Measurements from ENCODE around the gene ORC5.

- TF ChIP-seq, protein P1, sequence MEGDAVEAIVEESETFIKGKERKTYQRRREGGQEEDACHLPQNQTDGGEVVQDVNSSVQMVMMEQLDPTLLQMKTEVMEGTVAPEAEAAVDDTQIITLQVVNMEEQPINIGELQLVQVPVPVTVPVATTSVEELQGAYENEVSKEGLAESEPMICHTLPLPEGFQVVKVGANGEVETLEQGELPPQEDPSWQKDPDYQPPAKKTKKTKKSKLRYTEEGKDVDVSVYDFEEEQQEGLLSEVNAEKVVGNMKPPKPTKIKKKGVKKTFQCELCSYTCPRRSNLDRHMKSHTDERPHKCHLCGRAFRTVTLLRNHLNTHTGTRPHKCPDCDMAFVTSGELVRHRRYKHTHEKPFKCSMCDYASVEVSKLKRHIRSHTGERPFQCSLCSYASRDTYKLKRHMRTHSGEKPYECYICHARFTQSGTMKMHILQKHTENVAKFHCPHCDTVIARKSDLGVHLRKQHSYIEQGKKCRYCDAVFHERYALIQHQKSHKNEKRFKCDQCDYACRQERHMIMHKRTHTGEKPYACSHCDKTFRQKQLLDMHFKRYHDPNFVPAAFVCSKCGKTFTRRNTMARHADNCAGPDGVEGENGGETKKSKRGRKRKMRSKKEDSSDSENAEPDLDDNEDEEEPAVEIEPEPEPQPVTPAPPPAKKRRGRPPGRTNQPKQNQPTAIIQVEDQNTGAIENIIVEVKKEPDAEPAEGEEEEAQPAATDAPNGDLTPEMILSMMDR (conservative IDR thresholded peaks at IDR 0.05): no peak
- no peak for TF ChIP-seq ZFX (IDR thresholded peaks at IDR 0.05)
Measured at GRCh38 chr7:104112623-104113022, 95.2 kb downstream of the ORC5 start.
